HepG2 (cell line): ENCODE data around the gene ZNF764. TPM values are rescaled to one million over a fixed set of nuclear protein-coding genes. Genes with fewer than 3 reads are reported as not detected.

ENCODE experiments used
- AHR ChIP-seq: IDR thresholded peaks from 2 replicates; pipeline ENCODE4 v1.6.1; 2018; ENCODE audit warnings: missing genetic modification reagents, missing compliant biosample characterization
- CBX2 ChIP-seq, 2 experiments: fragments of 200-600 bp in 1 of 2; sonication (generic); formaldehyde crosslinking in 1 of 2; IDR thresholded peaks; 2 replicates each; pipeline versions ENCODE4 v1.7.0 to v1.8.1; 2018 to 2022; ENCODE audit warnings: low read depth in 2 of 2, low read length in 1 of 2, mild to moderate bottlenecking in 1 of 2, missing genetic modification reagents in 1 of 2
- ISL2 ChIP-seq: sonication (generic); formaldehyde crosslinking; IDR thresholded peaks from 2 replicates; pipeline ENCODE4 v1.5.0; 2020; ENCODE audit warnings: missing genetic modification reagents
- KMT2B ChIP-seq: IDR thresholded peaks from 2 replicates; pipeline ENCODE4 v1.6.1; 2016; ENCODE audit warnings: missing genetic modification reagents, missing compliant biosample characterization
- PHF5A ChIP-seq: IDR thresholded peaks from one replicate; pipeline ENCODE4 v1.6.1; 2018; ENCODE audit warnings: low read depth, missing genetic modification reagents; ENCODE audit not compliant: unreplicated experiment
- ZBTB4 ChIP-seq: sonication (generic); formaldehyde crosslinking; IDR thresholded peaks from 2 replicates; pipeline ENCODE4 v1.4.0; 2020; ENCODE audit warnings: missing genetic modification reagents, mild to moderate bottlenecking, borderline replicate concordance
- ZNF253 ChIP-seq: sonication (generic); formaldehyde crosslinking; IDR thresholded peaks from 2 replicates; pipeline ENCODE4 v1.8.0; 2022; ENCODE audit warnings: mild to moderate bottlenecking, missing genetic modification reagents, borderline replicate concordance
- ZNF263 ChIP-seq: sonication (generic); formaldehyde crosslinking; IDR thresholded peaks from 2 replicates; pipeline ENCODE4 v1.4.0; 2020; ENCODE audit warnings: missing genetic modification reagents
- ZNF484 ChIP-seq: sonication (generic); formaldehyde crosslinking; IDR thresholded peaks from 2 replicates; pipeline ENCODE4 v1.5.1; 2020; ENCODE audit warnings: mild to moderate bottlenecking, low read depth, missing genetic modification reagents, borderline replicate concordance
- ZNF547 ChIP-seq: sonication (generic); formaldehyde crosslinking; IDR thresholded peaks from 2 replicates; pipeline ENCODE4 v1.5.1; 2020; ENCODE audit warnings: mild to moderate bottlenecking, missing genetic modification reagents
- ZNF552 ChIP-seq: sonication (generic); formaldehyde crosslinking; IDR thresholded peaks from 2 replicates; pipeline ENCODE4 v1.9.0; 2022; ENCODE audit warnings: missing genetic modification reagents, mild to moderate bottlenecking, borderline replicate concordance
- ZNF773 ChIP-seq: sonication (generic); formaldehyde crosslinking; IDR thresholded peaks from 2 replicates; pipeline ENCODE4 v1.4.0; 2020; ENCODE audit warnings: missing genetic modification reagents, borderline replicate concordance
- ZNF816 ChIP-seq: sonication (generic); formaldehyde crosslinking; IDR thresholded peaks from 2 replicates; pipeline ENCODE4 v1.8.0; 2022; ENCODE audit warnings: missing genetic modification reagents, mild to moderate bottlenecking, borderline replicate concordance
- polyA plus RNA-seq, 8 experiments: library from polyadenylated mRNA; depleted of rRNA in 3 of 8; stranded (reverse) in 7 of 8; unstranded in 1 of 8; fragments of >200 nt; fragmentation: Illumina TruSeq in 4 of 8; extraction: Trizol in 4 of 8; gene quantifications; 2 replicates each; pipeline versions ENCODE4 v1.2.1 to v1.2.3, GENCODE V29; 2011 to 2016; ENCODE audit warnings: low read depth in 4 of 8, missing spikeins in 1 of 8, mixed read lengths in 1 of 8; ENCODE audit not compliant: insufficient read depth in 1 of 8
- total RNA-seq, 5 experiments: library from RNA; depleted of rRNA; stranded (reverse); fragments of >200 nt; fragmentation: Illumina TruSeq; extraction: Trizol; gene quantifications; 2 replicates each; pipeline ENCODE4 v1.2.3, GENCODE V29; 2016; ENCODE audit warnings: low read depth in 1 of 5
- TF ChIP-seq, protein P1 (sequence below): sonication (generic); formaldehyde crosslinking; IDR thresholded peaks from 2 replicates; pipeline ENCODE4 v1.4.0; 2020; ENCODE audit warnings: missing genetic modification reagents
- TF ChIP-seq, protein P2 (sequence below): sonication (generic); formaldehyde crosslinking; IDR thresholded peaks from 2 replicates; pipeline ENCODE4 v1.5.0; 2020; ENCODE audit warnings: missing genetic modification reagents, mild to moderate bottlenecking, borderline replicate concordance
- TF ChIP-seq, protein P3 (sequence below): sonication (generic); formaldehyde crosslinking; IDR thresholded peaks from 2 replicates; pipeline ENCODE4 v1.5.0; 2020; ENCODE audit warnings: missing genetic modification reagents, mild to moderate bottlenecking, borderline replicate concordance
- TF ChIP-seq, protein P4 (sequence below): sonication (generic); formaldehyde crosslinking; IDR thresholded peaks from 2 replicates; pipeline ENCODE4 v1.4.0; 2020; ENCODE audit warnings: missing genetic modification reagents

ZNF764 gene
- total and polyA plus RNA-seq, 2 of the 13 experiments (the other 11 are each of a cell fraction or from before 2014, with no cell fraction given): 4.1 to 9.1 TPM

GRCh38 chr16:30535777-30536190 lies 22.4 kb downstream of the ZNF764 start (continued):
- no peak for TF ChIP-seq ZNF816 (CRISPR knock-in tag)
- 0 out of 2 replicates have a peak, but pooled peaks have one; percentile 33 for TF ChIP-seq KMT2B (CRISPR knock-in tag)
- no peak for TF ChIP-seq ZNF547
- no peak for TF ChIP-seq ISL2
- TF ChIP-seq AHR (CRISPR knock-in tag): peak; percentile 49; the same call in 1 of the 2 replicates
- no peak; the same call in 1 of the 2 replicates for TF ChIP-seq ZNF484 (CRISPR knock-in tag)
- TF ChIP-seq, protein P1, sequence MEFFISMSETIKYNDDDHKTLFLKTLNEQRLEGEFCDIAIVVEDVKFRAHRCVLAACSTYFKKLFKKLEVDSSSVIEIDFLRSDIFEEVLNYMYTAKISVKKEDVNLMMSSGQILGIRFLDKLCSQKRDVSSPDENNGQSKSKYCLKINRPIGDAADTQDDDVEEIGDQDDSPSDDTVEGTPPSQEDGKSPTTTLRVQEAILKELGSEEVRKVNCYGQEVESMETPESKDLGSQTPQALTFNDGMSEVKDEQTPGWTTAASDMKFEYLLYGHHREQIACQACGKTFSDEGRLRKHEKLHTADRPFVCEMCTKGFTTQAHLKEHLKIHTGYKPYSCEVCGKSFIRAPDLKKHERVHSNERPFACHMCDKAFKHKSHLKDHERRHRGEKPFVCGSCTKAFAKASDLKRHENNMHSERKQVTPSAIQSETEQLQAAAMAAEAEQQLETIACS (CRISPR knock-in tag): no peak
- TF ChIP-seq CBX2 (IDR thresholded peaks at IDR 0.05; ENCODE audit: low read depth, low read length): no peak
- no peak for TF ChIP-seq CBX2 (CRISPR knock-in tag; IDR thresholded peaks at IDR 0.05; ENCODE audit: low read depth)
- TF ChIP-seq, protein P2, sequence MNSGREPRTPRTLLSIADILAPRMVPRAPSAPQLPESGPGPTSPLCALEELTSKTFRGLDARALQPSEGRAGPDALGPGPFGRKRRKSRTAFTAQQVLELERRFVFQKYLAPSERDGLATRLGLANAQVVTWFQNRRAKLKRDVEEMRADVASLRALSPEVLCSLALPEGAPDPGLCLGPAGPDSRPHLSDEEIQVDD (CRISPR knock-in tag): peak; percentile 84; the same call in 1 of the 2 replicates
- TF ChIP-seq, protein P3, sequence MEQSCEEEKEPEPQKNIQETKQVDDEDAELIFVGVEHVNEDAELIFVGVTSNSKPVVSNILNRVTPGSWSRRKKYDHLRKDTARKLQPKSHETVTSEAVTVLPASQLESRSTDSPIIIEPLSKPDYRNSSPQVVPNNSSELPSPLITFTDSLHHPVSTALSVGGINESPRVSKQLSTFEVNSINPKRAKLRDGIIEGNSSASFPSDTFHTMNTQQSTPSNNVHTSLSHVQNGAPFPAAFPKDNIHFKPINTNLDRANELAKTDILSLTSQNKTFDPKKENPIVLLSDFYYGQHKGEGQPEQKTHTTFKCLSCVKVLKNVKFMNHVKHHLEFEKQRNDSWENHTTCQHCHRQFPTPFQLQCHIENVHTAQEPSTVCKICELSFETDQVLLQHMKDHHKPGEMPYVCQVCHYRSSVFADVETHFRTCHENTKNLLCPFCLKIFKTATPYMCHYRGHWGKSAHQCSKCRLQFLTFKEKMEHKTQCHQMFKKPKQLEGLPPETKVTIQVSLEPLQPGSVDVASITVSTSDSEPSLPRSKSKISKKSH (CRISPR knock-in tag): peak; percentile 82; the same call in 1 of the 2 replicates
- TF ChIP-seq ZNF552 (CRISPR knock-in tag): no peak
- TF ChIP-seq ZBTB4 (CRISPR knock-in tag): peak; percentile 79; the same call in 1 of the 2 replicates
- TF ChIP-seq PHF5A: no peak
- TF ChIP-seq ZNF773 (CRISPR knock-in tag): no peak
- TF ChIP-seq, protein P4, sequence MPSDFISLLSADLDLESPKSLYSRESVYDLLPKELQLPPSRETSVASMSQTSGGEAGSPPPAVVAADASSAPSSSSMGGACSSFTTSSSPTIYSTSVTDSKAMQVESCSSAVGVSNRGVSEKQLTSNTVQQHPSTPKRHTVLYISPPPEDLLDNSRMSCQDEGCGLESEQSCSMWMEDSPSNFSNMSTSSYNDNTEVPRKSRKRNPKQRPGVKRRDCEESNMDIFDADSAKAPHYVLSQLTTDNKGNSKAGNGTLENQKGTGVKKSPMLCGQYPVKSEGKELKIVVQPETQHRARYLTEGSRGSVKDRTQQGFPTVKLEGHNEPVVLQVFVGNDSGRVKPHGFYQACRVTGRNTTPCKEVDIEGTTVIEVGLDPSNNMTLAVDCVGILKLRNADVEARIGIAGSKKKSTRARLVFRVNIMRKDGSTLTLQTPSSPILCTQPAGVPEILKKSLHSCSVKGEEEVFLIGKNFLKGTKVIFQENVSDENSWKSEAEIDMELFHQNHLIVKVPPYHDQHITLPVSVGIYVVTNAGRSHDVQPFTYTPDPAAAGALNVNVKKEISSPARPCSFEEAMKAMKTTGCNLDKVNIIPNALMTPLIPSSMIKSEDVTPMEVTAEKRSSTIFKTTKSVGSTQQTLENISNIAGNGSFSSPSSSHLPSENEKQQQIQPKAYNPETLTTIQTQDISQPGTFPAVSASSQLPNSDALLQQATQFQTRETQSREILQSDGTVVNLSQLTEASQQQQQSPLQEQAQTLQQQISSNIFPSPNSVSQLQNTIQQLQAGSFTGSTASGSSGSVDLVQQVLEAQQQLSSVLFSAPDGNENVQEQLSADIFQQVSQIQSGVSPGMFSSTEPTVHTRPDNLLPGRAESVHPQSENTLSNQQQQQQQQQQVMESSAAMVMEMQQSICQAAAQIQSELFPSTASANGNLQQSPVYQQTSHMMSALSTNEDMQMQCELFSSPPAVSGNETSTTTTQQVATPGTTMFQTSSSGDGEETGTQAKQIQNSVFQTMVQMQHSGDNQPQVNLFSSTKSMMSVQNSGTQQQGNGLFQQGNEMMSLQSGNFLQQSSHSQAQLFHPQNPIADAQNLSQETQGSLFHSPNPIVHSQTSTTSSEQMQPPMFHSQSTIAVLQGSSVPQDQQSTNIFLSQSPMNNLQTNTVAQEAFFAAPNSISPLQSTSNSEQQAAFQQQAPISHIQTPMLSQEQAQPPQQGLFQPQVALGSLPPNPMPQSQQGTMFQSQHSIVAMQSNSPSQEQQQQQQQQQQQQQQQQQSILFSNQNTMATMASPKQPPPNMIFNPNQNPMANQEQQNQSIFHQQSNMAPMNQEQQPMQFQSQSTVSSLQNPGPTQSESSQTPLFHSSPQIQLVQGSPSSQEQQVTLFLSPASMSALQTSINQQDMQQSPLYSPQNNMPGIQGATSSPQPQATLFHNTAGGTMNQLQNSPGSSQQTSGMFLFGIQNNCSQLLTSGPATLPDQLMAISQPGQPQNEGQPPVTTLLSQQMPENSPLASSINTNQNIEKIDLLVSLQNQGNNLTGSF: 0 out of 2 replicates have a peak, but pooled peaks have one; percentile 77
- no peak for TF ChIP-seq ZNF253 (CRISPR knock-in tag)
- TF ChIP-seq ZNF263 (CRISPR knock-in tag): peak; percentile 40; the same call in 1 of the 2 replicates
